Ovary (tissue), 9 donors: ENCODE results near the gene ARID1B. TPM values are rescaled to one million over a fixed set of nuclear protein-coding genes. Genes with fewer than 3 reads are reported as not detected.

Experiments
- DNase-seq, 5 donors: peaks; one replicate each; pipeline ENCODE4 v3.0.0-alpha.2; 2019 to 2020
- H3K27ac ChIP-seq, 2 donors: fragments of 200-600 bp; one replicate each; pipeline versions ENCODE4 v1.5.1 to v1.8.0; 2019 to 2022
- H3K27me3 ChIP-seq: fragments of 200-600 bp; one replicate; pipeline ENCODE4 v1.8.0; 2022
- H3K36me3 ChIP-seq: fragments of 200-600 bp; sonication (generic); one replicate; pipeline ENCODE4 v1.5.1; 2019
- H3K4me1 ChIP-seq: one replicate; pipeline ENCODE4 v1.8.1; 2013; ENCODE audit warnings: mild to moderate bottlenecking, moderate library complexity; ENCODE audit not compliant: insufficient read depth
- H3K4me3 ChIP-seq: fragments of 200-600 bp; sonication (generic); one replicate; pipeline ENCODE4 v1.5.1; 2017
- H3K9me3 ChIP-seq, 2 donors: fragments of 200-600 bp in 1 of 2; sonication (generic) in 1 of 2; one replicate each; pipeline versions ENCODE4 v1.5.1 to v1.8.1; 2013 to 2019; ENCODE audit warnings: mild to moderate bottlenecking in 1 of 2, moderate library complexity in 1 of 2
- CTCF ChIP-seq, 3 donors: fragments of 450-650 bp in 2 of 3; fragments of 200-600 bp in 1 of 3; IDR thresholded peaks; one replicate each; pipeline versions ENCODE4 v1.5.1 to v1.8.0; 2016 to 2022; ENCODE audit warnings: antibody characterized with exemption in 3 of 3, mild to moderate bottlenecking in 1 of 3
- EP300 ChIP-seq: sonication (generic); formaldehyde crosslinking; IDR thresholded peaks from one replicate; pipeline ENCODE4 v1.6.1; 2017; ENCODE audit warnings: antibody characterized with exemption
- POLR2A ChIP-seq: fragments of 450-650 bp; IDR thresholded peaks from one replicate; pipeline ENCODE4 v1.6.1; 2017; ENCODE audit warnings: antibody characterized with exemption, mild to moderate bottlenecking, moderate library complexity
- WGBS, 3 donors: extraction: QIAGEN DNeasy Blood & Tissue Kit in 1 of 3; methylation state at CpG; one replicate each; pipeline versions ENCODE4 v1.1.5 to v1.1.7; 2013 to 2017; 5-methylcytosine and 5-hydroxymethylcytosine counted together
- intact Hi-C, 4 donors: fragments of 100-400 bp; cut with DNase I; formaldehyde crosslinking; loops; one replicate each; pipeline versions ENCODE4 v1.11.0 to v1.15.1; 2022 to 2023
- polyA plus RNA-seq, 2 donors: library from polyadenylated mRNA; stranded (reverse); fragments of 200-250 nt in 1 of 2; fragments of 350-450 nt in 1 of 2; fragmentation: Illumina TruSeq in 1 of 2; extraction: RNeasy Lipid Tissue Mini Kit (QIAGEN cat#74804) in 1 of 2; gene quantifications; one replicate each; pipeline ENCODE4 v1.2.3, GENCODE V29; 2013 to 2014
- total RNA-seq, 7 donors: library from RNA; depleted of rRNA in 2 of 7; stranded (reverse); fragments of >200 nt in 2 of 7; fragmentation: NEBNext Ultra II Directional in 3 of 7; extraction: Animal tissue kit (Norgen Biotek cat#: 25700) in 3 of 7; gene quantifications; one replicate each; pipeline versions ENCODE4 v1.1.0 to v1.2.4, GENCODE V29; 2016 to 2023
- donor health status: DM: no; HTN: no; CAD: no; lungs with moderate emphysema.
- donor health status: DM: no; HTN: no; CAD: no.
- donor health status: Bipolar disorder and iron deficiency.
- donor health status: DM: yes; HTN: yes; CAD: no.
- donor health status: DM: no; HTN: no; CAD: no.
- donor health status: DM: yes; HTN: yes; CAD: no.

Gene ARID1B
- total and polyA plus RNA-seq, 9 donors, result 33.2 to 144 (median 105) TPM

GRCh38 chr6:157217198-157217893, 440.2 kb downstream of the ARID1B start:
- H3K4me3 ChIP-seq, result no peak overlapping the region
- 78 to 87% (median 83%) methylated on average over 20 of the region's 20 CpGs for WGBS, 3 donors
- H3K9me3 ChIP-seq, result no peaks in the 10 kb centered on the region
- H3K4me1 ChIP-seq, result no peaks in the 10 kb centered on the region
- no peaks in the 10 kb centered on the region for H3K36me3 ChIP-seq
- no peak overlapping the region for H3K27ac ChIP-seq
- no peak for TF ChIP-seq CTCF (IDR thresholded peaks at IDR 0.05)
- TF ChIP-seq EP300, result no peak
- no peak for TF ChIP-seq POLR2A
- intact Hi-C loops, result no loop called here
- no peak for DNase-seq
- H3K27me3 ChIP-seq, result no peaks in the 10 kb centered on the region

DNA sequence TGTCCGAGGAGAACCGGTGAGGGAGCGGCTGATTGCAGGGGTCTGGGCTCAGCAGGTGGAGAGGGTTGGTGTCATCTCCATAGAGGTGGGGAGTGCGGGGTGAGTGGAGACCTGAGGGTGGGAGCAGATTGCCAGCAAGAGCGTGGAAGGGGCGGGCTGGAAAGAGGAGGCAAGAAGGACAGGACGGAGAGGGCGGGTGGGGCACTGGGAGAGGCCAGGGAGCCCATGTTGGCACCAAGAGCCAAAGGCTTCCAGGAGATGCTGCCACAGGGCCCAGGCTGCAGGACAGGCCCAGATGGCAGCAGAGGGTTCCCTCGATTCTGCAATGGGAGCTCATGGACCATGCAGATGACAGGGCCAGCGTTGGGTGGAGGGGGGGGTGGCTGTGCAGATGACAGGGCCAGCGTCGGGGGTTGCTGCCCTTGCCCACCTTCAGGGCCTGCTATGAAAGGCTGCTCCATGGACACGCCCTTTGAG, 440.8 kb downstream of the ARID1B start:
- 89 to 94% (median 93%) methylated on average over 12 to 13 of the region's 13 CpGs for WGBS, 3 donors
- H3K27ac ChIP-seq, result no peak overlapping the region
- DNase-seq, result no peak

GRCh38 chr6:157218371-157219198, 441.4 kb downstream of the ARID1B start:
- TF ChIP-seq EP300 (no peak), CTCF (IDR thresholded peaks at IDR 0.05) (no peak), POLR2A (no peak)
- Histone ChIP-seq H3K9me3 (no peaks in the 10 kb centered on the region), H3K27ac (no peak overlapping the region), H3K4me3 (no peak overlapping the region), H3K27me3 (no peaks in the 10 kb centered on the region), H3K4me1 (no peaks in the 10 kb centered on the region), H3K36me3 (no peaks in the 10 kb centered on the region)
- DNase-seq, result no peak
- WGBS, 3 donors, result 79 to 84% (median 83%) methylated on average over 23 of the region's 23 CpGs
- intact Hi-C loops, result no loop called here

More for the DNA sequence above, 440.8 kb downstream of the ARID1B start:
- no peaks in the 10 kb centered on the region for H3K27me3 ChIP-seq
- no peak overlapping the region for H3K4me3 ChIP-seq
- H3K36me3 ChIP-seq, result no peaks in the 10 kb centered on the region
- H3K4me1 ChIP-seq, result no peaks in the 10 kb centered on the region
- intact Hi-C loops, result no loop called here
- H3K9me3 ChIP-seq, result no peaks in the 10 kb centered on the region
- no peak for TF ChIP-seq EP300
- TF ChIP-seq POLR2A, result no peak
- no peak for TF ChIP-seq CTCF (IDR thresholded peaks at IDR 0.05)

GRCh38 chr6:157219201-157220200, 442.3 kb downstream of the ARID1B start:
- intact Hi-C loops, result loop anchor here in 2 of 4 donors (10.0 kb wide), 1 partner anchor 55 kb away; no protein-coding TSS in a partner anchor
- Histone ChIP-seq H3K4me3 (no peak overlapping the region), H3K27me3 (no peaks in the 10 kb centered on the region), H3K9me3 (no peaks in the 10 kb centered on the region), H3K36me3 (no peaks in the 10 kb centered on the region), H3K27ac (no peak overlapping the region), H3K4me1 (no peaks in the 10 kb centered on the region)
- no peak for DNase-seq
- 77 to 79% (median 78%) methylated on average over 18 of the region's 18 CpGs for WGBS, 3 donors
- TF ChIP-seq POLR2A (no peak), EP300 (no peak), CTCF (IDR thresholded peaks at IDR 0.05) (no peak)
